A172 (cell line): ENCODE measurements around the gene CLIP4. TPM values are rescaled to one million over a fixed set of nuclear protein-coding genes. Genes with fewer than 3 reads are reported as not detected.
"Not testable (repeated sequence)": the region's sequence is repeated elsewhere in the genome, so short reads cannot be mapped to it uniquely, and the experiment has no call there.

ENCODE experiments used
- DNase-seq: peaks from one replicate; pipeline ENCODE4 v3.0.0-alpha.2; 2015; ENCODE audit warnings: low spot score
- total RNA-seq: library from RNA; depleted of rRNA; stranded (reverse); fragments of >200 nt; shearing (Covaris generic); gene quantifications from 2 replicates; pipeline ENCODE4 v1.2.3, GENCODE V29; 2014

CLIP4 gene
- total RNA-seq, 1 experiment from 2014 or later: 26.9 TPM

GRCh38 chr2:29097569-29097968, 17.6 kb upstream of the CLIP4 start:
- DNase-seq: no peak

GRCh38 chr2:29100564-29100963, 14.7 kb upstream of the CLIP4 start:
- no peak for DNase-seq

- DNase-seq: no peak
Measured at GRCh38 chr2:29104688-29105087, 10.5 kb upstream of the CLIP4 start.

- DNase-seq: no peak
Measured at GRCh38 chr2:29105375-29105774, 9.8 kb upstream of the CLIP4 start.

- DNase-seq: no peak
Measured at GRCh38 chr2:29106256-29106655, 9.0 kb upstream of the CLIP4 start.

- DNase-seq: peak; percentile 85
Measured at GRCh38 chr2:29106980-29107388, 8.2 kb upstream of the CLIP4 start.

GRCh38 chr2:29107547-29107946, 7.7 kb upstream of the CLIP4 start:
- not testable (repeated sequence) for DNase-seq

GRCh38 chr2:29108225-29108624, 7.0 kb upstream of the CLIP4 start:
- DNase-seq: peak; percentile 91

- no peak for DNase-seq
Measured at GRCh38 chr2:29109246-29109645, 6.0 kb upstream of the CLIP4 start.

GRCh38 chr2:29110916-29111535, 4.2 kb upstream of the CLIP4 start:
- peak; percentile 69 for DNase-seq

- no peak for DNase-seq
Measured at GRCh38 chr2:29112379-29112778, 2.8 kb upstream of the CLIP4 start.

GRCh38 chr2:29113027-29113686, 2.1 kb upstream of the CLIP4 start:
- DNase-seq: peak; percentile 20

- peak; percentile 88 for DNase-seq
Measured at GRCh38 chr2:29113891-29114321, 1.3 kb upstream of the CLIP4 start.

GRCh38 chr2:29114586-29114945, 649 bp upstream of the CLIP4 start:
- no peak for DNase-seq

GRCh38 chr2:29115797-29116781, 874 bp downstream of the CLIP4 start:
- peak; percentile 67 for DNase-seq

- DNase-seq: peak; percentile 90
Measured at GRCh38 chr2:29117636-29118303, 2.6 kb downstream of the CLIP4 start.

- peak; percentile 32 for DNase-seq
Measured at GRCh38 chr2:29119211-29119610, 4.0 kb downstream of the CLIP4 start.

- DNase-seq: no peak
Measured at GRCh38 chr2:29120846-29121245, 5.6 kb downstream of the CLIP4 start.

GRCh38 chr2:29123617-29124349, 8.6 kb downstream of the CLIP4 start:
- peak; percentile 91 for DNase-seq

- no peak for DNase-seq
Measured at GRCh38 chr2:29124504-29124903, 9.3 kb downstream of the CLIP4 start.
